Stimulated activated naive CD8-positive, alpha-beta T cell treated with anti-CD3 and anti-CD28 coated beads, Interleukin-15, Interleukin-2, amounts not matched to agents 100 ng/mL and 50 ng/mL, for 24 hours (primary cell): Measurements from ENCODE around the gene AWAT2.

Experiments used
- H3K27ac Mint-ChIP-seq: one replicate; pipeline ENCODE4 v1.8.0; 2021; ENCODE audit warnings: mild to moderate bottlenecking, mixed read lengths
- H3K27me3 Mint-ChIP-seq: one replicate; pipeline ENCODE4 v1.8.0; 2021; ENCODE audit warnings: mixed read lengths
- H3K36me3 Mint-ChIP-seq: one replicate; pipeline ENCODE4 v1.8.0; 2021; ENCODE audit warnings: low read depth, mixed read lengths
- H3K4me1 Mint-ChIP-seq: one replicate; pipeline ENCODE4 v1.8.0; 2021; ENCODE audit warnings: low read depth, mixed read lengths
- H3K4me3 Mint-ChIP-seq: one replicate; pipeline ENCODE4 v1.8.0; 2021; ENCODE audit warnings: mild to moderate bottlenecking, mixed read lengths
- H3K9me3 Mint-ChIP-seq: one replicate; pipeline ENCODE4 v1.8.0; 2021; ENCODE audit warnings: mixed read lengths

AWAT2 gene

GRCh38 chrX:69995362-69996112, 54.2 kb downstream of the AWAT2 start:
- Mint-ChIP-seq H3K9me3 (peaks cover 4% of the 10 kb centered on the region), H3K4me1 (no peaks in the 10 kb centered on the region), H3K4me3 (no peak overlapping the region), H3K27ac (no peak overlapping the region), H3K27me3 (no peaks in the 10 kb centered on the region), H3K36me3 (no peaks in the 10 kb centered on the region)

- no peak overlapping the region for H3K4me3 Mint-ChIP-seq
- no peak overlapping the region for H3K27ac Mint-ChIP-seq
- H3K9me3 Mint-ChIP-seq: no peaks in the 10 kb centered on the region
- no peaks in the 10 kb centered on the region for H3K36me3 Mint-ChIP-seq
- no peaks in the 10 kb centered on the region for H3K4me1 Mint-ChIP-seq
- H3K27me3 Mint-ChIP-seq: no peaks in the 10 kb centered on the region
Observed at GRCh38 chrX:69993494-69993893, 56.2 kb downstream of the AWAT2 start.

GRCh38 chrX:69991685-69992084, 58.1 kb downstream of the AWAT2 start:
- no peaks in the 10 kb centered on the region for H3K27me3 Mint-ChIP-seq
- H3K27ac Mint-ChIP-seq: no peak overlapping the region
- no peaks in the 10 kb centered on the region for H3K9me3 Mint-ChIP-seq
- no peaks in the 10 kb centered on the region for H3K4me1 Mint-ChIP-seq
- H3K4me3 Mint-ChIP-seq: no peak overlapping the region
- H3K36me3 Mint-ChIP-seq: no peaks in the 10 kb centered on the region
